GM21390 (cell line): ENCODE measurements around the gene CABP2.
A peak's percentile ranks its signal among the peaks of the same experiment; 100 is the strongest.

Source experiments
- ATAC-seq: cut with Tn5 transposase; IDR thresholded peaks from one replicate; pipeline ENCODE4 v1.9.1; 2021; ENCODE audit not compliant: unreplicated experiment

Gene CABP2

GRCh38 chr11:67508486-67509121 lies 14.6 kb downstream of the CABP2 start:
- peak; percentile 38 for ATAC-seq

DNA sequence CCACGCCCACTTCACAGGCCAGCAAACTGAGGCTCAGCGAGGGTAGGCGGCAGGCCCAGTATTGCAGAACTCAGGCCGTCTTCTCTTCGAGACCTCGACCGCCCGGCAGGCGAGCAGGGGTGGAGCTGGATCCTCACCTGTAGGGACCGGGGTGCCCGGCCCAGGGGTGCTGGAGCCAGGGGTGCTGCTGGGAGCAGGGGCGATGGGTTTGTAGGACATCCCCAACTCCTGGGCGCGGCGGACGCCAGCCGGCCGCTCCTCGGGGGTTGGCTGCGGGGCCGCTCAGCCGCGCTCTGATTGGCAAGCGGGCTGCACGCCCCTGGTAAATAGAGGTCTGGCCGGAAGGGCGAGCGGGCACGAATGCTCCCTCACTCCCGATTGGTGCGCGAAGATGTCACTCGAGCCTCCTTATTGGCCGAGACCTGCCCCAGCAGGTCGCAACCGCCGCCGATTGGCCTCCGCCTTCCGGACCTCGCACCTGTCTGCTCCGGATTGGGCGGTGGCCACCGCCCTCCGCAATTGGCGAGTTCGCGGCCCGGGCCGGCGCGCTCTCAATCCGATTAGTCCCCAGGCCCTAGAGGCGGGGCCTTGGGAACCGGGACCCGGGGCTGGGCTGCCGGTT lies 15.3 kb downstream of the CABP2 start, which contains the start of gene CDK2AP2:
Gene CDK2AP2 (minus strand): TSS at position 299 of the 622 bp plus-strand sequence. CDS start 80 bp downstream, at position 219.
- peak; percentile 66 for ATAC-seq

DNA sequence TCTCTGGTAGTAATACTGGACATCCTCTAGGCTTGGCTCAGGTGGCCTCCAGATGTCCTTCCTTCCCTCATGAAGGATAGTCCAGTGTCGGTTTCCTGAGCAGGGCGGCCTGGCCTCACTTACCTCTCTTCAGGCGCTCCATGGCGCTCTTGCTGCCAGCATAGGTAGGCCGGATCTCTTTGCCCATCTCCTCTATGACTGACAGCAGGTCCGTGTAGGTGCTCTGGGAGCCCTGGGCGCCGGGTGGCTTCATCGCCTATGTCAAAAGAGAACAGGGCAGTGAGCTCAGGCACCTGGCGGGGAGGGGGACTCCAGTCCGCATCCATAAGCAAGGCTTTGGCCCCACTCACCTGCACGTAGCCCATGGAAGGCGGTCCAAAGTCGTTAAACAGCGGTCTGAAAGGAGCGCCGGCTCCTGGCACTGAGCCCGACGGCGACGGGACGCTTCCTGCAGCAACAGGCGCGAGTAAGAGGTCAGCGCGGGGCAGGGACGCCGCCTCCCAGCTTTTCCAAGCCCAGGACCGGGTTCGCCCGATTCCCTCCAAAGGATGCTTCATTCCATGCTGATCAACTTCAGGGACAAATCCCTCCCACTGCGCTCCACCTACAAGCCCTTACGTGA lies 15.9 kb downstream of the CABP2 start:
- no peak for ATAC-seq

DNA sequence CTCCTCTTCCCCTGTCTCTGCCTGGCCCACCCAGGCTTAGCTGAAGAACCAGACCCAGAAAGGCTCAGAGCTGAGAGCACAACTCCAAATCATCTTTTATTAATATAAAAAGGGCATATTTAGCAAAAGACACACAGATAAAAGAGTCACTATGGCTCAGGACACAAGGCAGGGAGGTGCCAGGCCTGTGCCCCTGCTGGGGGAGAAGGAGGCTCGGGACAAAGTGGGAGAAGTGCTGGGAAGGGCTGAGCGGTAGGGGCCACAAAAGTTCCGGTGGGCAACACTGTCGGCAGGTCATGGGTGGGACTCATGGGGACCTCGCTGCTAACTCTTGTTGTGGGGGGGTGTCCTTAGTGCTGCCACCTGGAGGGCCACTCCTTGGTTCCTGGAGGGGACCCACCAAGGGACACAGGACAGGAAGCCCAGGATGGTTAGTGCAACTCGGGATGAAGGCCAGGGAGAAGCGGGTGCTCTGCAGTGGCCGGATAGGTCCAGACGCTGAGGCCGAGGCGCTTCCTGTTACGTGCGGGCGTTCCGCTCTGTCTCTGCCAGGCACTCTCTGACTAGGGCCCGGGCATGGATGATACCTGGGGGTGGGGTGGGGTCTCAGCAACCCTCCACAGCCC lies 16.7 kb downstream of the CABP2 start:
- no peak for ATAC-seq

- ATAC-seq, result no peak
Measured at GRCh38 chr11:67505605-67506396, 17.4 kb downstream of the CABP2 start.

DNA sequence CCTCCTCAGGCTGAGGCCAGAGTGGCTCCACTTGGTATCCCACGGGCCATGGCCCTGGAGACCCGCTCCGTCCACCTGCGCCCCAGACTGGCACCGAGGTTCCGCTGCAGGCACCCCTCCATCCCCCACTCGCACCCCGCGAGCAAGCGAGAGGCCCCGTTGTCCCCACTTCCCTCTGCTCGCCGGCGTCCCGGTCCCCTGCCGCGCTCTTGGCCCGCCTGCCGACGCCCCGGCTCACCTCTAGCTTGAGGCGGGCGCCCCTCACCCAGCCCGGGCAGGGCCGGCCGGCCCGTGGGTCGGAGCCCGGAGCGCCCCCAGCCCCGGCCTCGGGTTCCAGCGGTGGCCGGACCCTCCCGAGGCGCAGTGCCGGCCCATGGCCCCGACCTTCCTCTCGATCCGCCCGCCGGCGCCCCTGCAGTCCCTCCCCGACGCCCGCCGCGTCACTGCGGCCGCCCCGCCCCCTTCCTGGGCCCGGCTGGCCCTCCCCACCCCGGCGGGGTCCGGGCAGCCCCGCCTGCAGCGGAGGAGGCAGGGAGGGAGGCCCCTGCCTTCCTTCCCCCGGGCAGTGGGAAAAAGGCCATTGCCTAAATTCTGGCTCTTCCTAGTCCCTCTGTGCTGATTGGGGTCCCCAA lies 18.2 kb downstream of the CABP2 start, which contains the start of gene PITPNM1:
Gene PITPNM1 (minus strand): TSS at position 414 of the 632 bp plus-strand sequence. CDS start 1,183 bp downstream, outside the sequence.
- no peak for ATAC-seq

DNA sequence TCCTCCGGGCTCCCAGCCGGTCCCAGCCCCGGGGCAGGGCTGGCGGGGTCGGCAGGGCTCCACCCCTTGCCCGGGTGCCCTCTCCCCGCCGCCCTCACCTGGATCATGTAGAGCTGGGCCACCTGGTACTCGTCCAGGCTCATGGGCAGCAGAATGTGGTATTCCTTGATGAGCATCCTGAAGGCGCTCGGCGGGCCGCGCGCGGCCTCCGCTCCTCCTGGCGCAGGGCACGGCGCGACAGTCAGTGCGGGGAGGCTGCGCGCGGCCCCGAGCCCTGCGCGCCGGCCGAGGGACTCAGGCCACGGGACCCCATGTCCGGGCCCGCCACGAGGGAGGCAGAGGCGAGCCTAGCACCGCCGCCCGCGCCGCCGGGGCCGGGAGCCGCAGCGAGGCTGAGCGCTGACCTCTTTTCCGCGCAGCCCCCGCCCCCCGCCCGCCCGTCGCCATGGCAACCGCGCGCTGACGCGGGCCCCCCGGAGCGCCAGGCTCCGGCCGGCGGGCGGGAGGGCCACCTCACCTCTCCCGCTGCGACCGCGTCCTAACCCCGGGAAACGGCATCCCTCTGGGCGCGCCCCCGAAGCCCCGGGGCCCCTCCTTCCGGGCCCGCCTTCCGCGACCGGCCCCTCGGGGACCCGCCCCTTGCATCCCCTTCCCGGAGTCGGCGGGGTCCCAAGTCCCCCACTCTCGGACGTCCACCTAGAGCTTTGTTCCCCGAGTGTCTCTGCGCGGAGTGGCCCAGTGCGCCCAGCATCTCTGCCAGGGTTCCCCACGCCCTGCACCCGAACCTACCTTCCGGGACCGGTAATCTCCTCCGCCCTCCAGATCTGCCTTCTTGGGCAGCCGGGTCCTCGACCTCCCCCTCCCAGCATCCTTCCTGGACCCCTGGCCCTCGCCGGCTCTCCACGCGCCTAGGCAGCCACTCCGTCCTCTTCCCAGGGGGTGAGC lies 19.0 kb downstream of the CABP2 start:
- ATAC-seq, result no peak

DNA sequence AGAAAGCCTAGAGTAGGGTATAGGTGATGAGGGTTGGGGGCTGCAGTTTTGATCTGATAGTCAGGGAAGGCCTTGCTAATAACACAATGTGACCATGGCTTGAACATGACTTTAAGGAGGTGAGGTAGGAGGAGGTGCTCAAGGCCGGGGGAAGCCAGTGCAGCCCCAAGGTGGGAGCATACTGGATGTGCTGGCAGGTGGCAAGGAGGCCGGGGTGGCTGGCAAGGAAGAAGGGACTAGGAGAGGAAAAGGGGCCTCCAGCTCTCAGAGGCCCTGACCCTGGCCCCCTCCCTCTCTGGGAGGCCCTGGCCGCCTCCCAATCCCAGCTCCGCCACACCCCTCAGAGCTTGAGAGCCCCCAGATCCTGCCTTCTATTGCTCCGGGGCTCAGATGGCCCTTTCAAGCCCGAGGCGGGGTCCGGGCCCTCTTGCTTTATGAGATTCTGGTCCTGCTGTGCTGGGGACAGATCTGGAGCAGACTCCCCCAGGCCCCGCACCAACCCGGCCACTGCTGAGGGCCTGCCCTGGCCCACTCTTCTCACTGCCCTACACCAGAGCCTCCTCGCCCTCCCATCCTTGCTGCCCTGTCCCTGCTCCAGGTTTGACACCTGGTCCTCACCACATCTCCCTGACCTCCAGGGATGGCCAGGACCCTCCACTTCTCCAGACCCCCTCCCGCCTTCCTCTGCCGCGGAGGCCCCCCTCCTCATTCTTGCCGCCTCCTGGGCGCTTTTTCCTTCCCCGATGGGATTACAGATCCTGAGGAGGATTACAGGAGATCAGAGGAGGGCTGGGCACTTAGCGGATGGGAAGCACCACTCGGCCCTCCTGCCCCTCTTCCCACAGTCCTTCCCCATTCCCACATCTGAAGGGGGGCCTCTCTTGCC lies 19.9 kb downstream of the CABP2 start:
- ATAC-seq, result no peak

DNA sequence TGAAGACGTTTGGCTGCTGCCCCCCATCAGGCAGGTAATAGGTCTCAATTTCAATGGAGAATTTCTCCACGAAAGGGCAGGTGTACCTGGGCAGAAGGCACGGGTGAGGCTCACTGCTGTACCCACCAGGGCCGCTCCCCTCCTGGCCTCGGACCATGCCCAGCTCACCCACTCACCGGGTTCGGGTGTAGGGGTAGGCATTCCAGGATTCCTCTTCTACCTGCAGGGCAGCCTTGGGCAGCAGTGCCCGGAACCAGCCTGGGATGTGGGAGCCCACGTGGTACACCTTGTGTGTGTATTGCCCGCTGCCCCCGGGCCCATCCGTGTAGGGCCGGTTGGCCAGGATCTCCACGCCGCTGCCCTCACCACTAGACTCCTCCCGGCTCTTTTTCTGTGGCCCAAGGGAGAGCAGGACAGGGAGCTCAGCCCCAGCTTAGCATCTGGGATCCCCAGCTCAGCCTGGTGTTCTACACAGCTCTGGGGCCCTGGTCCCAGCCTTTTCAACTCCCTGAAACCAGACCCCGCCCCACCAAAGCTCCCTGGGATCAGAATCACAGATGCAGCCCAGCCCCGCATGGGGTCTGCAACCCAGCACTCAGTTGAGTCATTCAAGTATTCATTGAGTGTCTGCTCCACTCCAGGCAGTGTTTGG lies 20.8 kb downstream of the CABP2 start:
- no peak for ATAC-seq

GRCh38 chr11:67501854-67502253 lies 21.4 kb downstream of the CABP2 start:
- ATAC-seq, result no peak

DNA sequence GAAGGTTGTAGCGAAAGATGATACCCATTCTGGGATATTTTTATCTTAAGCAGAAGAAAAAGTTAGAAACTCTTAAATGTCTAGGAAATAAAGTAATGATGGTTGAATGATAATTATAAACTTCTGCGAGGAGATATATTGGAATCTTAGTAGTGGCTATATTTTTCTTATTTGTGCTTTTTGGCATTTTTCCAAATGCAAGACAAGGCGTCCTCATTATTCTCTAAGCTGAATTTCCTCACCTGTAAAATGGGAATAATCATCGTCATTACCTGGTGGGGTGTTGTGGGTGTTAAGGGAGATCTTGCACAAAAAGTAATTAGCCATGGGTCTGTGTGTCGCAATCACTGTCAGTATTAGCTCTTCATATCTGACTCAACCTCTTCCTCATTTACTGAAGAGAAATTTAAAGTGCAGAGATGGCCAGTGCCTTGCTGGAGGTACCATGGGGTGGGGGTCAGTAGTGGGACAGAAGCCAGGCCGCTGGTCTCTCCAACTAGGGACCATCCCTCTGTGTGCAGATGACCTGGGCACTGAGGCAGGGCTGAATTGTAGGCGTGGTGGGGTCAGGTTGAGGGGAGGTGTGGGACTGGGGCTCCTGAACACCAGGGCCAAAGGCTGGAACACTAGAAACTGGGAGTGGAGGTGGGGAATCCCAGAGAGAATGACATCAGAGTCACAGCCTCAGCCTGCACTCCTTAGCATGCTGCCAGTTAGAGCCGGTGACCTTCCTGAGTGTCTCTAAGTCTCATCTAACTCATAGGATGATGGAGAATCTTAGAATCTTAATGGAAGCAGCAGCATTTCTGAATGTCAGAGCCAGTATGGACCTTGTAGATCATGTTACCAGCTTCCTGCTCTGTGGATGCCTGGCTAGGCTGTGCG lies 22.2 kb downstream of the CABP2 start:
- ATAC-seq, result no peak

GRCh38 chr11:67500484-67500821 lies 22.8 kb downstream of the CABP2 start:
- no peak for ATAC-seq

DNA sequence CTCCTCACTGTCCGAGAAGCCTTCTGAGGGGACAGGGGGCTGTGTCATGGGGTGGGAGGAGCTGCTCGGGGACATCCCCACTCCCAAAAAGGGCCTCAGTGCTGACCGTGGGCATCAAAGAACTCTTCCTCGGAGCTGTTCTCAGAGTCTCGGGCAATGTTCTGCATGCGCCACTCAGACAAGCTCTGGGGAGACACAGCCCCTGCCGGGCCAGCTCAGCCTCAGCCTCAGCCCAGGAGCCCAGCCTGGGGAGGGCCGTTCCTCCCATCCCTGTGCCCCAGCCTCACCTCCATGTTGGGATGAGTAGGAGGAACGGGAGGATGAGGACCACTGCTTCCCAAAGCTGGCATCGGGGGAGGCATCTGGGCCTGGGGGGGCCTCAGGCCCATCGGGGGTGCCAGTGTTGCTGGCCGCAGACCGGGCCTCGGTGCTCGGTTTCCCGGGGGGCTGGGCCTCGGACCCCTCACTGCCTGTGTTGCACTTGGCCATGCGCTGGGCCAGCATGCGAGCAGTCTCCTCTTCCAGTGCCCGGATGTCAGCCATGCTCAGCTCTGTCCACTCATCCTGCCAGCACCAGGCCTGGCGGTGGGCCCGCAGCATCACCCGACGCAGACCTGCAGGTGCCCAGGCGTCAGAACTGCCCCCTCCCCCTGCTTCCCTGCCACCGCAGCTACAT lies 23.3 kb downstream of the CABP2 start:
- no peak for ATAC-seq

- no peak for ATAC-seq
Measured at GRCh38 chr11:67498544-67498972, 24.7 kb downstream of the CABP2 start.

GRCh38 chr11:67497656-67498291 lies 25.5 kb downstream of the CABP2 start:
- ATAC-seq, result no peak

GRCh38 chr11:67496113-67496512 lies 27.1 kb downstream of the CABP2 start:
- no peak for ATAC-seq
